Muscle of leg (tissue), 11 donors: Measurements from ENCODE around the gene RBFOX1. TPM values are rescaled to one million over a fixed set of nuclear protein-coding genes. Genes with fewer than 3 reads are reported as not detected.
A peak's percentile ranks its signal among the peaks of the same experiment; 100 is the strongest.

Experiments
- DNase-seq: peaks from one replicate; pipeline ENCODE4 v3.0.0; 2013
- H3K27ac ChIP-seq: one replicate; pipeline ENCODE4 v1.5.1; 2013; ENCODE audit warnings: mild to moderate bottlenecking, low read length, control low read depth
- H3K27me3 ChIP-seq: one replicate; pipeline ENCODE4 v1.6.1; 2013; ENCODE audit warnings: low read length; ENCODE audit not compliant: control insufficient read depth, insufficient read depth
- H3K36me3 ChIP-seq: one replicate; pipeline ENCODE4 v1.6.1; 2013; ENCODE audit warnings: low read length; ENCODE audit not compliant: control insufficient read depth, insufficient read depth
- H3K4me1 ChIP-seq: one replicate; pipeline ENCODE4 v1.6.1; 2013; ENCODE audit warnings: low read length; ENCODE audit not compliant: control insufficient read depth, insufficient read depth
- H3K4me3 ChIP-seq: one replicate; pipeline ENCODE4 v1.5.1; 2013; ENCODE audit warnings: low read length, control low read depth
- H3K9me3 ChIP-seq: replicated peaks from 2 replicates; pipeline ENCODE4 v1.6.1; 2013; ENCODE audit warnings: low read depth, low read length; ENCODE audit not compliant: control insufficient read depth
- WGBS: methylation state at CpG from one replicate; pipeline ENCODE4 v1.1.5; 2013; ENCODE audit warnings: missing lambda C conversion rate; ENCODE audit not compliant: insufficient coverage; 5-methylcytosine and 5-hydroxymethylcytosine counted together
- polyA plus RNA-seq, 8 donors: library from polyadenylated mRNA; unstranded; fragments of 120-200 nt; gene quantifications; one replicate each; pipeline versions ENCODE4 v1.2.1 to v1.2.3, GENCODE V29; 2013; ENCODE audit warnings: inconsistent platforms in 1 of 8, low replicate concordance in 1 of 8; ENCODE audit not compliant: insufficient read length in 8 of 8, insufficient read depth in 1 of 8
- total RNA-seq: library from RNA; stranded (reverse); fragments of 120-200 nt; gene quantifications from one replicate; pipeline ENCODE4 v1.2.4, GENCODE V29; 2013

Gene RBFOX1
- total and polyA plus RNA-seq, 9 donors: 31.1 to 84.6 (median 47.6) TPM

- no peak overlapping the region for H3K27ac ChIP-seq
Observed at GRCh38 chr16:7400117-7400890, 67.7 kb downstream of the RBFOX1 start.

GRCh38 chr16:7404217-7404616 is 71.6 kb downstream of the RBFOX1 start:
- no peaks in the 10 kb centered on the region for H3K27me3 ChIP-seq
- no peak overlapping the region for H3K4me3 ChIP-seq
- peaks cover 6% of the 10 kb centered on the region for H3K9me3 ChIP-seq
- peaks cover 12% of the 10 kb centered on the region for H3K4me1 ChIP-seq
- 44% methylated on average over 2 of the region's 5 CpGs for WGBS
- H3K36me3 ChIP-seq: no peaks in the 10 kb centered on the region
- no peak overlapping the region for H3K27ac ChIP-seq
- no peak for DNase-seq

More at GRCh38 chr16:7400117-7400890, 67.7 kb downstream of the RBFOX1 start:
- WGBS: no CpG with 5 or more reads among the region's 5 CpGs
- no peak overlapping the region for H3K4me3 ChIP-seq
- peak; percentile 64 for DNase-seq
- H3K9me3 ChIP-seq: no peaks in the 10 kb centered on the region
- H3K27me3 ChIP-seq: no peaks in the 10 kb centered on the region
- H3K36me3 ChIP-seq: no peaks in the 10 kb centered on the region
- H3K4me1 ChIP-seq: peaks cover 20% of the 10 kb centered on the region

GRCh38 chr16:7405166-7405565 is 72.5 kb downstream of the RBFOX1 start:
- peaks cover 6% of the 10 kb centered on the region for H3K9me3 ChIP-seq
- H3K4me3 ChIP-seq: no peak overlapping the region
- DNase-seq: peak; percentile 95
- no peak overlapping the region for H3K27ac ChIP-seq
- H3K4me1 ChIP-seq: peaks cover 12% of the 10 kb centered on the region
- H3K36me3 ChIP-seq: no peaks in the 10 kb centered on the region
- 5% methylated on average over 12 of the region's 16 CpGs for WGBS
- H3K27me3 ChIP-seq: no peaks in the 10 kb centered on the region

GRCh38 chr16:7408700-7409365 is 76.2 kb downstream of the RBFOX1 start:
- Histone ChIP-seq H3K4me1 (peaks cover 12% of the 10 kb centered on the region), H3K9me3 (peaks cover 6% of the 10 kb centered on the region), H3K4me3 (no peak overlapping the region), H3K27ac (no peak overlapping the region), H3K36me3 (no peaks in the 10 kb centered on the region), H3K27me3 (no peaks in the 10 kb centered on the region)
- 53% methylated on average over 9 of the region's 13 CpGs for WGBS
- no peak for DNase-seq

- DNase-seq: no peak
- Histone ChIP-seq H3K4me1 (no peaks in the 10 kb centered on the region), H3K9me3 (no peaks in the 10 kb centered on the region), H3K27ac (no peak overlapping the region), H3K4me3 (no peak overlapping the region), H3K27me3 (no peaks in the 10 kb centered on the region), H3K36me3 (no peaks in the 10 kb centered on the region)
- 49% methylated on average over 9 of the region's 9 CpGs for WGBS
Observed at GRCh38 chr16:7419441-7419840, 86.8 kb downstream of the RBFOX1 start.

GRCh38 chr16:7420079-7420478 is 87.4 kb downstream of the RBFOX1 start:
- Histone ChIP-seq H3K4me1 (no peaks in the 10 kb centered on the region), H3K36me3 (no peaks in the 10 kb centered on the region), H3K27ac (no peak overlapping the region), H3K27me3 (no peaks in the 10 kb centered on the region), H3K4me3 (no peak overlapping the region), H3K9me3 (no peaks in the 10 kb centered on the region)
- WGBS: no CpG with 5 or more reads among the region's 6 CpGs
- no peak for DNase-seq

- no peak for DNase-seq
- Histone ChIP-seq H3K27ac (no peak overlapping the region), H3K4me3 (no peak overlapping the region), H3K27me3 (no peaks in the 10 kb centered on the region), H3K9me3 (no peaks in the 10 kb centered on the region), H3K36me3 (no peaks in the 10 kb centered on the region), H3K4me1 (no peaks in the 10 kb centered on the region)
- WGBS: 90% methylated on average over 5 of the region's 6 CpGs
Observed at GRCh38 chr16:7420843-7421242, 88.2 kb downstream of the RBFOX1 start.

GRCh38 chr16:7421578-7421977 is 88.9 kb downstream of the RBFOX1 start:
- no peak overlapping the region for H3K4me3 ChIP-seq
- H3K9me3 ChIP-seq: no peaks in the 10 kb centered on the region
- H3K27me3 ChIP-seq: no peaks in the 10 kb centered on the region
- H3K27ac ChIP-seq: no peak overlapping the region
- no peaks in the 10 kb centered on the region for H3K4me1 ChIP-seq
- no peak for DNase-seq
- peaks cover 3% of the 10 kb centered on the region for H3K36me3 ChIP-seq
- 20% methylated on average over 1 of the region's 5 CpGs for WGBS

GRCh38 chr16:7422036-7422888 is 89.6 kb downstream of the RBFOX1 start:
- DNase-seq: no peak
- H3K27me3 ChIP-seq: no peaks in the 10 kb centered on the region
- 89% methylated on average over 13 of the region's 21 CpGs for WGBS
- no peak overlapping the region for H3K4me3 ChIP-seq
- peaks cover 4% of the 10 kb centered on the region for H3K36me3 ChIP-seq
- H3K9me3 ChIP-seq: no peaks in the 10 kb centered on the region
- H3K27ac ChIP-seq: no peak overlapping the region
- no peaks in the 10 kb centered on the region for H3K4me1 ChIP-seq
